K562 (cell line): Measurements from ENCODE around the gene CENPH. TPM values are rescaled to one million over a fixed set of nuclear protein-coding genes. Genes with fewer than 3 reads are reported as not detected.
A peak's percentile ranks its signal among the peaks of the same experiment; 100 is the strongest.

Experiments used
- ASH1L ChIP-seq: fragments of 450-650 bp; IDR thresholded peaks from 2 replicates; pipeline ENCODE4 v1.6.1; 2018; ENCODE audit warnings: borderline replicate concordance, mild to moderate bottlenecking, low read depth; ENCODE audit not compliant: partially characterized antibody
- CC2D1A ChIP-seq: fragments of 450-650 bp; IDR thresholded peaks from 2 replicates; pipeline ENCODE4 v1.6.1; 2017; ENCODE audit warnings: mild to moderate bottlenecking
- FOSL1 ChIP-seq: fragments of 200-800 bp; sonication (Bioruptor generic); conservative IDR thresholded peaks from 2 replicates; pipeline ENCODE4 v1.6.1; 2016; ENCODE audit warnings: missing genetic modification characterization, missing compliant biosample characterization
- FOXJ2 ChIP-seq: fragments of 200-800 bp; sonication (Bioruptor generic); IDR thresholded peaks from 2 replicates; pipeline ENCODE4 v1.6.1; 2016; ENCODE audit warnings: missing genetic modification characterization, missing compliant biosample characterization
- FOXM1 ChIP-seq, 2 experiments: fragments of 450-650 bp in 1 of 2; sonication (generic) in 1 of 2; formaldehyde crosslinking in 1 of 2; IDR thresholded peaks; 2 replicates each; pipeline versions ENCODE4 v1.6.1 to v1.9.0; 2017 to 2022; ENCODE audit warnings: low read depth in 2 of 2, mild to moderate bottlenecking in 2 of 2, missing genetic modification reagents in 1 of 2, moderate library complexity in 1 of 2
- GATAD2A ChIP-seq: fragments of 450-650 bp; IDR thresholded peaks from 2 replicates; pipeline ENCODE4 v1.6.1; 2017
- HNRNPUL1 ChIP-seq: fragments of 200-400 bp; formaldehyde crosslinking; IDR thresholded peaks from 2 replicates; pipeline ENCODE4 v1.6.1; 2017; ENCODE audit warnings: low read length
- KLF1 ChIP-seq: fragments of 450-650 bp; IDR thresholded peaks from 2 replicates; pipeline ENCODE4 v1.6.1; 2016; ENCODE audit warnings: missing genetic modification characterization, missing compliant biosample characterization
- MEF2D ChIP-seq: conservative IDR thresholded peaks from 2 replicates; pipeline ENCODE4 v1.6.1; 2016; ENCODE audit warnings: low read depth, missing genetic modification characterization, missing compliant biosample characterization
- NEUROD1 ChIP-seq: fragments of 150-350 bp; IDR thresholded peaks from 2 replicates; pipeline ENCODE4 v1.6.1; 2014; ENCODE audit warnings: borderline replicate concordance, low read length, low read depth; ENCODE audit not compliant: partially characterized antibody
- POLR2H ChIP-seq: IDR thresholded peaks from 2 replicates; pipeline ENCODE4 v1.6.1; 2016; ENCODE audit warnings: missing genetic modification characterization, low read depth, mild to moderate bottlenecking, control low read depth, missing compliant biosample characterization, moderate library complexity
- RBM22 ChIP-seq: fragments of 200-400 bp; formaldehyde crosslinking; IDR thresholded peaks from 2 replicates; pipeline ENCODE4 v1.6.1; 2018; ENCODE audit warnings: low read length, low read depth; ENCODE audit not compliant: poor library complexity, severe bottlenecking
- RBM39 ChIP-seq: fragments of 200-400 bp; formaldehyde crosslinking; optimal IDR thresholded peaks from 2 replicates; pipeline ENCODE3; 2018; ENCODE audit warnings: low read depth, low read length
- RUNX1 ChIP-seq: sonication (generic); IDR thresholded peaks from 2 replicates; pipeline ENCODE4 v1.6.1; 2016; ENCODE audit warnings: antibody characterized with exemption, low read depth
- SMAD4 ChIP-seq: fragments of 250-450 bp; sonication (Bioruptor Pico); conservative IDR thresholded peaks from 2 replicates; pipeline ENCODE4 v1.8.0; 2021; ENCODE audit warnings: inconsistent platforms, mild to moderate bottlenecking, moderate library complexity
- SP1 ChIP-seq: sonication (generic); formaldehyde crosslinking; IDR thresholded peaks from 2 replicates; pipeline ENCODE4 v1.8.1; 2022; ENCODE audit warnings: mild to moderate bottlenecking, missing genetic modification reagents
- TEAD1 ChIP-seq, 2 experiments: fragments of 450-650 bp in 1 of 2; sonication (generic) in 1 of 2; formaldehyde crosslinking; IDR thresholded peaks; 2 replicates each; pipeline versions ENCODE4 v1.4.0 to v1.8.0; 2020 to 2022; ENCODE audit warnings: mild to moderate bottlenecking in 2 of 2, missing genetic modification reagents in 1 of 2
- ZNF121 ChIP-seq: sonication (generic); formaldehyde crosslinking; conservative IDR thresholded peaks from 2 replicates; pipeline ENCODE4 v1.8.0; 2022; ENCODE audit warnings: missing genetic modification reagents
- ZNF133 ChIP-seq: fragments of 250-450 bp; sonication (Bioruptor Pico); IDR thresholded peaks from 2 replicates; pipeline ENCODE4 v1.4.0; 2020; ENCODE audit warnings: mild to moderate bottlenecking
- polyA plus RNA-seq, 8 experiments: library from polyadenylated mRNA; depleted of rRNA in 4 of 8; stranded (reverse) in 5 of 8; unstranded in 3 of 8; fragments of >200 nt; fragmentation: Nextera tagmentation in 2 of 8; fragmentation: Illumina TruSeq in 1 of 8; extraction: Ambion mirVana in 2 of 8; extraction: Trizol in 1 of 8; gene quantifications; 2 replicates each; pipeline versions ENCODE4 v1.2.1 to v1.2.3, GENCODE V29; 2011 to 2014; ENCODE audit warnings: inconsistent platforms in 1 of 8, missing spikeins in 1 of 8
- total RNA-seq, 7 experiments: library from RNA; depleted of rRNA in 6 of 7; stranded (reverse); fragments of >200 nt in 6 of 7; fragmentation: Illumina TruSeq in 2 of 7; extraction: Trizol in 2 of 7; gene quantifications; 2 replicates each; pipeline versions ENCODE4 v1.2.1 to v1.2.3, GENCODE V29; 2011 to 2021; ENCODE audit warnings: low replicate concordance in 1 of 7
- TF ChIP-seq, protein P1 (sequence below): sonication (generic); formaldehyde crosslinking; IDR thresholded peaks from 2 replicates; pipeline ENCODE4 v1.8.1; 2023; ENCODE audit warnings: mild to moderate bottlenecking, missing genetic modification reagents, moderate library complexity
- TF ChIP-seq, protein P2 (sequence below): sonication (generic); formaldehyde crosslinking; IDR thresholded peaks from 2 replicates; pipeline ENCODE4 v1.8.1; 2023; ENCODE audit warnings: mild to moderate bottlenecking, missing genetic modification reagents
- TF ChIP-seq, protein P3 (sequence below): IDR thresholded peaks from 2 replicates; pipeline ENCODE4 v1.6.1; 2014; ENCODE audit warnings: antibody characterized with exemption

CENPH gene
- total and polyA plus RNA-seq, 9 of the 15 experiments (the other 6 are each of a cell fraction or from before 2014, with no cell fraction given): 10.5 to 124 (median 74.9) TPM

DNA sequence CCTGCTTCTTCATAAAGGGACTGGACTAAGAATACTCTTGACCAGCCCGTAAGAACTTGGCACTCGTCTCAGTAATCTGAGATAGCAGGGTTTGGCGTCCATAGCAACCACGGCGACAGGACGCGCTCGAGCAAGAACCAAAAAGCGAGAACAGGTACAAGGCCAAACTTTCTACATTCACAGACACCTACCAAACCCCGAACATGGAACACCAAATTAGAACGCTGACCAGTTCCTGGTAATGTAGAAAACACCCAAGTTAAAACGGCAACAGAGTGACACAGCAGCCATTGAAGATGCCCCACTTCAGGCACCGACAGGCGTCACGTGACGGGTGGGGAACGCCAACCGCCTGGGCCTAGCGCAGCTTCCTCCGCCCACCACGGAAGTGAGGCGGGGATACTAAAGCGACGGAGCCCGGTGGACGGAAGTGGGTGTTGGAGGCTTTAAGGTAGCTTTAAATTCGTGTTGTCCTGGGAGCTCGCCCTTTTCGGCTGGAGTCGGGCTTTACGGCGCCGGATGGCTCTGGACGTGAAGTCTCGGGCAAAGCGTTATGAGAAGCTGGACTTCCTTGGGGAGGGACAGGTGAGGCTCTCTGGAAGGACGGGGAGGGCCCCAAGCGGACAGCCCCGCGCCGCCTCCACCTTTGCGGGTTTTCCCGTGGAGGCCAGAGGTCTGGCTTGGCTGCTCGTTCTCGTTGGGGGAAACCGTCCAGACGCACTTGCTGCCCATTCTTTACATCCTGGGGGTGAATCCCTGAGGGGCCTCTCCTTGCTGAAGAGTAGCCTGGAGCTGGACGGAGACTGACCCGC, 45.3 kb downstream of the CENPH start, which contains the start of gene CDK7 (continued):
- TF ChIP-seq RBM22 (no peak), GATAD2A (no peak), FOXM1 (IDR thresholded peaks at IDR 0.05; ENCODE audit: low read depth) (peak; percentile 54), FOXM1 (CRISPR knock-in tag; IDR thresholded peaks at IDR 0.05; ENCODE audit: low read depth) (0 out of 2 replicates have a peak, but pooled peaks have one; percentile 43), RBM39 (no peak), SP1 (peak; percentile 77), SMAD4 (CRISPR knock-in tag) (0 out of 2 replicates have a peak, but pooled peaks have one; percentile 43), FOSL1 (tag) (0 out of 2 replicates have a peak, but pooled peaks have one; percentile 23), MEF2D (tag) (no peak; the same call in 1 of the 2 replicates), ZNF133 (CRISPR knock-in tag) (no peak), HNRNPUL1 (no peak), NEUROD1 (peak; percentile 38), CC2D1A (peak; percentile 49; the same call in 1 of the 2 replicates), KLF1 (tag) (0 out of 2 replicates have a peak, but pooled peaks have one; percentile 22), POLR2H (tag) (peak; percentile 42; the same call in 1 of the 2 replicates), RUNX1 (no peak), TEAD1 (CRISPR knock-in tag; IDR thresholded peaks at IDR 0.05) (peak in 1 of 2 experiments; percentile 5; a peak in 1 of 4 replicates), ASH1L (peak; percentile 38), FOXJ2 (tag) (peak; percentile 78; the same call in 1 of the 2 replicates), ZNF121 (CRISPR knock-in tag) (no peak)
- TF ChIP-seq, protein P1, sequence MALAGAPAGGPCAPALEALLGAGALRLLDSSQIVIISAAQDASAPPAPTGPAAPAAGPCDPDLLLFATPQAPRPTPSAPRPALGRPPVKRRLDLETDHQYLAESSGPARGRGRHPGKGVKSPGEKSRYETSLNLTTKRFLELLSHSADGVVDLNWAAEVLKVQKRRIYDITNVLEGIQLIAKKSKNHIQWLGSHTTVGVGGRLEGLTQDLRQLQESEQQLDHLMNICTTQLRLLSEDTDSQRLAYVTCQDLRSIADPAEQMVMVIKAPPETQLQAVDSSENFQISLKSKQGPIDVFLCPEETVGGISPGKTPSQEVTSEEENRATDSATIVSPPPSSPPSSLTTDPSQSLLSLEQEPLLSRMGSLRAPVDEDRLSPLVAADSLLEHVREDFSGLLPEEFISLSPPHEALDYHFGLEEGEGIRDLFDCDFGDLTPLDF (CRISPR knock-in tag): no peak
- TF ChIP-seq, protein P2, sequence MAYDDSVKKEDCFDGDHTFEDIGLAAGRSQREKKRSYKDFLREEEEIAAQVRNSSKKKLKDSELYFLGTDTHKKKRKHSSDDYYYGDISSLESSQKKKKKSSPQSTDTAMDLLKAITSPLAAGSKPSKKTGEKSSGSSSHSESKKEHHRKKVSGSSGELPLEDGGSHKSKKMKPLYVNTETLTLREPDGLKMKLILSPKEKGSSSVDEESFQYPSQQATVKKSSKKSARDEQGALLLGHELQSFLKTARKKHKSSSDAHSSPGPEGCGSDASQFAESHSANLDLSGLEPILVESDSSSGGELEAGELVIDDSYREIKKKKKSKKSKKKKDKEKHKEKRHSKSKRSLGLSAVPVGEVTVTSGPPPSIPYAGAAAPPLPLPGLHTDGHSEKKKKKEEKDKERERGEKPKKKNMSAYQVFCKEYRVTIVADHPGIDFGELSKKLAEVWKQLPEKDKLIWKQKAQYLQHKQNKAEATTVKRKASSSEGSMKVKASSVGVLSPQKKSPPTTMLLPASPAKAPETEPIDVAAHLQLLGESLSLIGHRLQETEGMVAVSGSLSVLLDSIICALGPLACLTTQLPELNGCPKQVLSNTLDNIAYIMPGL (CRISPR knock-in tag): peak; percentile 53; the same call in 1 of the 2 replicates
- TF ChIP-seq, protein P3, sequence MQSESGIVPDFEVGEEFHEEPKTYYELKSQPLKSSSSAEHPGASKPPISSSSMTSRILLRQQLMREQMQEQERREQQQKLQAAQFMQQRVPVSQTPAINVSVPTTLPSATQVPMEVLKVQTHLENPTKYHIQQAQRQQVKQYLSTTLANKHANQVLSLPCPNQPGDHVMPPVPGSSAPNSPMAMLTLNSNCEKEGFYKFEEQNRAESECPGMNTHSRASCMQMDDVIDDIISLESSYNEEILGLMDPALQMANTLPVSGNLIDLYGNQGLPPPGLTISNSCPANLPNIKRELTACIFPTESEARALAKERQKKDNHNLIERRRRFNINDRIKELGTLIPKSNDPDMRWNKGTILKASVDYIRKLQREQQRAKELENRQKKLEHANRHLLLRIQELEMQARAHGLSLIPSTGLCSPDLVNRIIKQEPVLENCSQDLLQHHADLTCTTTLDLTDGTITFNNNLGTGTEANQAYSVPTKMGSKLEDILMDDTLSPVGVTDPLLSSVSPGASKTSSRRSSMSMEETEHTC: peak; percentile 50; the same call in 1 of the 2 replicates
